Raji (cell line): ENCODE measurements around the gene BLOC1S6.
A peak's percentile ranks its signal among the peaks of the same experiment; 100 is the strongest.

Experiments used
- POLR2A ChIP-seq: IDR thresholded peaks from 2 replicates; pipeline ENCODE4 v1.6.1; 2011; ENCODE audit warnings: low read depth, low read length, control low read depth; ENCODE audit not compliant: insufficient read depth

Gene BLOC1S6, protein sequence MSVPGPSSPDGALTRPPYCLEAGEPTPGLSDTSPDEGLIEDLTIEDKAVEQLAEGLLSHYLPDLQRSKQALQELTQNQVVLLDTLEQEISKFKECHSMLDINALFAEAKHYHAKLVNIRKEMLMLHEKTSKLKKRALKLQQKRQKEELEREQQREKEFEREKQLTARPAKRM

DNA sequence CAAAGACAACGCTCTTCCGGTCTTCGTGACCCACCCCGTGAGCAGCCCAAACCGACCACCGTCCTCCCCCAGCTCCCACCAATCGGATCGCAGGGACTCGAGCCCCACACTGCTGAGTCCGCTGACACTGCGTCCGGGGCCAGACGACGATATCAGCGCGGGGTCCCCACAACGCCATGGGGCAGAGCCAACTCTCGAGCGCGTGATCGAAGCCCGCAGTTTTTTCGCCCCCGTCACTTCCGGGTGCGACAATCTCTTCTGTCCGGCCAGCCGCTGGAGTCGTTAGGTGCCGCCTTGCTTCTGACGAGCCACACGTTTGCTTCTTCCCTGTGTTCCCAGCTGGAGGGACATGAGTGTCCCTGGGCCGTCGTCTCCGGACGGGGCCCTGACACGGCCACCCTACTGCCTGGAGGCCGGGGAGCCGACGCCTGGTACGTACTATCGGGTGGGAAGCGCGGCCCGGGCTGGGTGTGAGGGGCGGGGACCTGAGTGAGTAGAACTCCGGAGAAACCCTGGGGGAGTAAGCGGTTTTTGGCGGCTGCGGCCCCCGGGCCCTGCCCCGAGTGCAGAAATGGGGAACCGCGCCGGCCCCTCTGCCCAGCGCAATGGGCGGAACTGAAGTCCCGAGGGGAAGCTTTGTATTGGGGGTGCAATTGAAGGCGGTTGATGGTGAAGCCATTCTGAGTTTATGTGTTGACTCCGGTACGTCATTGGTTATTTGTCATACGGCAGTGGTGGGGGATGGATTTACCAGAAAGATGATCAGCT lies at the start of gene BLOC1S6:
TSS of gene BLOC1S6 (plus strand) at position 285 of the 768 bp plus-strand sequence. CDS start at position 350, 65 bp downstream.
- TF ChIP-seq POLR2A, result peak; percentile 89

DNA sequence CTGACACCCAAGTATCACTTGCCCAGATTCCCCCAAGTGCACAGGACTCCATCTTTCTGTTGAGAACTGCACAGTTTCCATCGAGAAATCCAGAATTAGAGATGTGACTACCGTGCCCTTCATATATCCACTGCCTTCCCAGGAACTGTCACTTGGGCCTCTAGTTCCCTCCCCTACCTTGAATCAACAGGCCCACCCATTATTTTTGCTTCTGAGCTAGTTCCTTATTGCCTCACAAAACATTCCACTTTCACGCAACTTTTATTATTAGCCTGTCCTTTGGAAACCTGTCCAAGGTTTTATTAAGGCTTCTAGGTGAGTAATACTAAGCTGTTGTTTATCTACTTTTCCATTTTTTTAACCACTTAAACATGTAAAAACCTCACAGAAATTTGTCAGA lies 47.5 kb upstream of the BLOC1S6 start:
- no peak for TF ChIP-seq POLR2A

DNA sequence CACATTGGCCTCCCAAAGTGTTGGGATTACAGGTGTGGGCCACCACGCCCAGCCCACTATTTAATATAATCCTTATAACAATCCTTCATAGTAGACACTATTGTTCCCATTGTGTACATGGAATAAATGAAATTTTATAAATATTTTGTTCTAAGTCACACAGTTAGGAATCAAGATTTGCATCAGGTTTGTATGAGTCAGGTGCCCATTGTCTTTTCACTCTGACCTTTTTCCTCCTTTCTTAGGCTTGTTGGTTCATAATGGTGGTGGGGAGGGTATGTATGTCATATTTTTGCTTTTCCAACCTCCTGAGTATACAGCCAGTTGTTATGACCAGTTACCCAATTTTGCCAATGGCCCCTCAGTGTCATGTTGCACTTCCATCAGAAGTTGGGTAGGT lies 46.6 kb upstream of the BLOC1S6 start:
- TF ChIP-seq POLR2A, result no peak

DNA sequence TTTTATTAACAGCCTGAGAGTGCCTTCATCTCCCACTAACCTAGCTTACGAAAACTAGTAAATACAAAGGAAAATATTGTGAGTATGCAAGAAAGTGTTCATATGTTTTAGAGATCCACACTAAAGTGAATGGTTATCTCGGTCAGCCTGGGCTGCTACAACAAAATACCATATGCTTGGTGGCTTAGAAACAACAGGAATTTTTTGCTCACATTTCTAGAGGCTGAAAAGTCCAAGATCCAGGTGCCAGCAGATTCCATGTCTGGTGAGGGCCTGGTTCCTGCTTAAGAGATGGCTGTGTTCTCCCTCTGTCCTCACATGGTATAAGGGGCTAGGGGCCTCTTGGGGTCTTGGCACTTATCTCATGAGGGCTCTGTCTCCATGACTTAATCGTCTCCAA lies 44.1 kb upstream of the BLOC1S6 start:
- no peak for TF ChIP-seq POLR2A

DNA sequence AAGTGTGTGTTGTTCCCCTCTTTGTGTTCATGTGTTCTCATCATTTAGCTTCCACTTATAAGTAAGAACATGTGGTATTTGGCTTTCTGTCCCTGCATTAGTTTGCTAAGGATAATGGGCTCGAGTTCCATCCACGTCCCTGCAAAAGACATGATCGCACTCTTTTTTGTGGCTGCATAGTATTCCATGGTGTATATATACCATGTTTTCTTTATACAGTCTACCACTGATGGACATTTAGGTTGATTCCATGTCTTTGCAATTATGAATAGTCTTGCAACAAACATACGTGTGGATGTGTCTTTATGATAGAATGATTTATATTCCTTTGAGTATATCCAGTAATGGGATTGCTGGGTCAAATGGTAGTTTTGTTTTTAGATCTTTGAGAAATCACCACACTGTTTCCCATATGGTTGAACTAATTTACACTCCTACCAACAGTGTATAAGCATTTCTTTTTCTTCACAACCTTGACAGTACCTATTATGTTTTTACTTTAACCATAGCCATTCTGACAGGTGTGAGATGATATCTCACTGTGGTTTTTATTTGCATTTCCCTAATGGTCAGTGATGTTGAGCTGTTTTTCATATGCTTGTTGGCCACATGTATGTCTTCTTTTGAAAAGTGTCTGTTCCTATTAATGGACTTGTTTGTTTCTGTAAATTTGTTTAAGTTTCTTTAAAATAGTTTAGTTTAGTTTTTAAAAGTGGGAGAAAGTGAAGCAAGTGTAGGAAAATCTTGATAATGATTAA lies 42.7 kb upstream of the BLOC1S6 start:
- TF ChIP-seq POLR2A, result 0 out of 2 replicates have a peak, but pooled peaks have one; percentile 25

DNA sequence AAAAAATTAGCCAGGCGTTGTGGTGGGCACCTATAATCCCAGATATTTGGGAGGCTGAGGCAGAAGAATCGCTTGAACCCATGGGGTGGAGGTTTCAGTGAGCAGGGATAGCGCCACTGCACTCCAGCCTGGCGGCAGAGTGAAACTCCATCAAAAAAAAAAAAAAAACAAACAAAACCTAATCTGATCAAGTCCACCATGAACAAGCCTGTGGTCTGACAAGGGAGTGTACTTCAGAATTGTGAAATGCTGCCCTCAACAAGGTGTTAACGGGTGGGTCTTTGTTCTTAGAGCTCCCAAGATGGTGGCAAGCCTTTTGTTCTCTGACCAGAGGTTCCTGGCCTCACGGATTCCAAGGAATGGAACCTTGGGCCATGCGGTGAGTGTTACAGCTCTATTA lies 40.4 kb upstream of the BLOC1S6 start:
- TF ChIP-seq POLR2A, result no peak

DNA sequence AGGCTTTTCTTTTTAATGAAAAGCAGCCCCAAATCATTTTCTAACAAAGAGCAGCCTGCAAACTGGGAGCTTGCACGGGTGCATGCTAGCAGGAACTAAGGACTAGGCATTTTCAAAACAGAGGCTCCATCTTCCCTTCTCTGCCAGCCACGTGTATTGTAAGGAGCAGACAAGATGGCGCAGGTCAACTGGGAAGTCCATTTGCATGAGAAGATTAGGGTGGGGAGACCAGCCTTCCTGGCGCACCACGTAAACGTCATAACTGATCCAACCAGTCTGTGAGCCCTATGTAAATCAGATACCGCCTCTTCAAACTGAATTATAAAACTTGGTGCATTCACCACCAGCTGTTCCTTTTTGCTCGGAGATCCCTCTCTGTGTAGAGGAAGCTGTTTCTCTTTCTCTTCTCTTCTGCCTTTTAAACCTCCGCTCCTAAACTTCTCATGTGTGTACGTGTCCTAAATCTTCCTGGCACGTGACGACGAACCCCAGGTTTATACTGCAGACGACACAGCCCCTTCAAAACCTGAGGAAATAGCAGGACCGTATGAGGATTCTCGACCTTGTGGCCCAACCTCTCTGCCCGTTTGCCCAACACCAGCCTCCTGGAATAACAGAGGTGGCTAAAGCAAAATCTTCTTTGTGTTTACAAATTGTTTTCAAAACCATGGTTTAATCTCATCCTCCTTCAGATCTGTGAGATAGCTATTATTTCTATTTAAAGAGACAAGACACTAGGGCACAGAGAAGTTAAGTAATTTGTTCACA lies 38.2 kb upstream of the BLOC1S6 start:
- TF ChIP-seq POLR2A, result no peak

DNA sequence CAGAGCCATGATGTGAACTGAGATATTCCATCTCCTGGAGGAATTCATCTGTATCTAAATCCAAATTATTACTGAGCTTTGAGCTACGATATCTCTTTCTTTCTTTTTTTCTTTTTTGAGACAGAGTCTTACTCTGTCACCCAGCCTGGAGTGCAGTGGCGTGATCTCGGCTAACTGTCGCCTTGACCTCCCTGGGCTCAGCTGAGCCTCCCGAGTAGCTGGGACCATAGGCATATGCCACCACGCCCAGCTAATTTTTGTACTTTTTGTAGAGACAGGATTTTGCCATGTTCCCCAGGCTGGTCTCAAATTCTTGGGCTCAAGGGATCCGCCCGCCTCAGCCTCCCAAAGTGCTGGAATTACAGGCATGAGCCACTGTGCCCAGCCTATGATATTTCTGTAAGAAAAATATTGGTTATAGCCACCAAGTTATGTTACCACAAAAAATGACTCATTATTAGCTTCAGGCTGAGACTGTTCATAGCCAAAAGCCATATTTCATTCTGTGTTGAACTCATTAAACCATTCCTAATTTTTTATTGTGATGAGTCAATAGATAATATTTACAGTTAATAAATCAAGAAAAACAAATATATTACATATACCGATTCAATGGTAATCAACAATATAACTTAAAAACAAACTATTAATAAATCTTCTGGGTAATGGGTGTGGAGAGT lies 37.5 kb upstream of the BLOC1S6 start:
- TF ChIP-seq POLR2A, result no peak

DNA sequence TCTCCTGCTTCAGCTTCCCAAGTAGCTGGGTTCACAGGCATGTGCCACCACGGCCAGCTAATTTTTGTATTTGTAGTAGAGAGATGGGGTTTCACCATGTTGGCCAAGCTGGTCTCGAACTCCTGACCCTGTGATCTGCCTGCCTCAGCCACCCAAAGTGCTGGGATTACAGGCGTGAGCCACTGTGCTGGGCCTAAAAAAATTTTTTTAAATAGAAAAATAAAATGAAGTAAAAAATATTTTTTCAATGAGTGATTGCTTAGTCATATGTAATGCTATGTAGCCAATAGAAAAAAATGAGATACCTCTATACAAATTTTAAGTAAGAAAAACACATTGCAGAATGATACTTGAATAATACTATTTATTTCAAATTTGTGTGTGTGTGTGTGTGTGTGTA lies 36.7 kb upstream of the BLOC1S6 start:
- no peak for TF ChIP-seq POLR2A

DNA sequence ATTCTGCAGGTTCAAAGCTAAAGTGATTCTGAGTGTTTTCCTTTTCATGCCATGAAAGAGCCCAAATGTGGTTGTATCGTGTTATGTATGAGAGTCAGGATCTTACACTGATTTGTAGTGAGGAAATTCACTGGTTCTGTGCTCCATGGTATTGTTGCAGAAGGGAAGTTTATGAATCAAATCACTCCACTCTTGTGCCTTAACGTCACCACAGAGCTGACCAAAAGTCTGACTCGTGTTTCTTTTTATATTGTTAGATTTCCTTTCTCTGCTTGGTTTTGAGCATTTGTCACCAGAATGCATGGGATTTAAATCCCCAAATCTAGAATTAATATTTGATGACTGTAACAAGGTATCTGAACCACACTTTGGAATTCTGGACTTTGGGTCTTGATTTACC lies 35.5 kb upstream of the BLOC1S6 start:
- TF ChIP-seq POLR2A, result no peak

DNA sequence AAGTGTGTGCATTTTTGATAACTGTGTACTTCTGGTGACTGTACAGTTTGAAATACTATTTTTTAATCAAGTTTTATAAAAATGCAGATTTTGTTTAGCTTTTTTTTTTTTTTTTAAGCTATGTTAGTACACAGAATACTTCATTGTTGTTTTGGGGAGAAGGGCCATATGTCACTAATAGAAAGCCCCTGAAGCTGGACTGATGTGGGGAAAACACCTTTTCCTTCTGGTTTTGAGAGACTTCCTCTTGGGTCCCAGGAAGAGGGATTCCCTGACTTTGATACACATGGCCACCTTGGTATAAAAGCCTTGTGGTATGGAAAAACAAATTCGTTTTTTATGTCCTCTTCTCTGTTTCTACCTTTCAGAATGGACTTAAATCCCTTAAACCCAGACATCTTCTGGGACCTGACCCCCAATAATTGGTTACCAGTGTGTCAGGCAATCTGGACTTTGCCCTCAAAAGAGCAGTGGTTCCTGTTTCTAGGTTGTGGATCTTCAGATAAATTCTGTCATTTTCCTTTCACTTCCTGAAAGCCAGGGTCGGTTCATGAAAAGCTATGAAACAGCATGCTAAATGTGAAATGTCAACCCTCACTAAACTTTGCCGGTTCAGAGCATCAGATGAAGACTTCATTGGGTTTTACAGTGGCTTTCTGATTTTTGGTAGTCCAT lies 31.1 kb upstream of the BLOC1S6 start:
- TF ChIP-seq POLR2A, result no peak

DNA sequence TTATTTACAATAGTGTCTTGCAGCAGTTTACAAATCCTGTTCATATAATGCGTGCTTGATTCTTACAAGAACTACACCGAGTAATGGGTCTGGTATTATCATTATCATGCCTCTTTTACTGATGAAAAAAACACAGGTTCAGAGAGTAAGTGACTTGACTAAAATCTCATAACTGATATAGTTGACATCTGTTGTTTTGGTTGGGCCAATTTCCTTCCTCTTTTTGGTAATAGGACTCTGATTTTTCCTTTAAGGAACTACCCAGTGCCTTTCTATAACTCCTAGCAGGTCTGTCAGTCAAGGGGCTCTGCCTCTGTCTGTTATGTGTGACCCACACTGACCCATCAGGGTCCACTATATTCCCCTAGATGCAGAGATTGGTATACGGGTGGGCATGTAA lies 14.6 kb upstream of the BLOC1S6 start:
- no peak for TF ChIP-seq POLR2A

DNA sequence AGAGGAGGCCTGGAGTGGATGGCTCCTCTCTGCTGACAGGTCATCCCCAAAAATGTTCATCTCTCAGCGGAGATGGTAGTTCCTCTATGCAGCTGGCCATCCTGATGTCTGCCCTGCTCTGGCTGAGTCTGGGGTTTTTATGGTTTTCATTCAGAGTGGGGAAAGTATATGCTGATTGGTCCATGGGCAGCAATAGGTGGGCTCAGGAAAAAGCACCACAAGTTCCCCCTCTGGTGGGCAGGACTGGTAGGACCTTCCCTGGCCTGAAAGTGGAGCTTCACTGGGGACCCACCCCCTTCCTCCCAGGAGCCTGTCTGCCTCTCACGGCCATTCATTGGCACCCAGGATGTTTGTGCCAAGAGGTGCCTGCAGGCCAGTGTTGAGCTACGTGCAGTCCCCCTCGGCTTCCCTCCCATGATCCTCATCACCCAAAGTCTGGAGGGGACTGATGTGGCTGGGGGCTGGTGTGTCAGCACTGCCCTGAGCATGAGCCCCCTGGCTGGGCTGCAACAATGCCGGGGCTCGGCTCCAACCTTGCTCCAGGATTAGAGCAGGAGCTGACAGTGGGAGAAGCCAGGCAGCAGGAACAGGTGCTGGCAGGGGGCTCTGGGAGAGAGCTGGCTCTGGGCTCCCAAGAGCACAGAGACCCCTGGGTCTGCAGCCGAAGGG lies 13.1 kb upstream of the BLOC1S6 start:
- TF ChIP-seq POLR2A, result no peak

DNA sequence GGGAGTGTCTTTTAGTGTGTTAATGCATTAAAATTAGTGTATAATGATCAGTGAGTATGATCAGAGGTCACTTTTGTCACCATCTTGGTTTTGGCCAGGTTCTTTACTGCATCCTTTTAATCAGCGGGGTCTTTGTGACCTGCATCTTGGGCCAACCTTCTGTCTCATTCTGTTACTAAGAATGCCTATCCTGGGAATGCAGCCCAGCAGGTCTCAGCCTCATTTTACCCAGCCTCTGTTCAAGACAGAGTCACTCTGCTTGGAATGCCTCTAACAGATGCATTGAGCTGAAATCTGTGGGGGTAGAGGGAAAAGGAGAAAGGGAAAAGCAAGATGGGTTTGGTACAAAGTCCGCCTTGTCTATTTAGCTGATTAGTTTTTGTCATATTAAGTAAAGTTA lies 5.3 kb upstream of the BLOC1S6 start:
- TF ChIP-seq POLR2A, result no peak
